Body of pancreas (tissue), 4 donors: ENCODE data around the gene AGBL3.

Experiments
- CTCF ChIP-seq, 7 experiments: fragments of 450-650 bp in 4 of 7; fragments of 200-600 bp in 3 of 7; sonication (generic) in 3 of 7; IDR thresholded peaks; one replicate each; pipeline ENCODE4 v1.5.1; 2016 to 2019; ENCODE audit warnings: antibody characterized with exemption in 7 of 7
- POLR2A ChIP-seq, 3 donors: fragments of 450-650 bp; IDR thresholded peaks; one replicate each; pipeline ENCODE4 v1.6.1; 2016; ENCODE audit warnings: antibody characterized with exemption in 3 of 3, mild to moderate bottlenecking in 2 of 3

GRCh38 chr7:135169141-135169963, 183.0 kb downstream of the AGBL3 start:
- TF ChIP-seq CTCF (IDR thresholded peaks at IDR 0.05) (peak in 4 of 7 experiments; percentile 17 to 34 (median 22)), POLR2A (IDR thresholded peaks at IDR 0.05) (no peak)
